KG1 (cell line): ENCODE results near the gene SVOP.

ENCODE experiments used
- DNase-seq: peaks from one replicate; lab custom pipeline; 2025; lab: John Stamatoyannopoulos, UW

SVOP gene

GRCh38 chr12:108977360-108977759 lies 43.5 kb downstream of the SVOP start:
- no peak for DNase-seq

DNA sequence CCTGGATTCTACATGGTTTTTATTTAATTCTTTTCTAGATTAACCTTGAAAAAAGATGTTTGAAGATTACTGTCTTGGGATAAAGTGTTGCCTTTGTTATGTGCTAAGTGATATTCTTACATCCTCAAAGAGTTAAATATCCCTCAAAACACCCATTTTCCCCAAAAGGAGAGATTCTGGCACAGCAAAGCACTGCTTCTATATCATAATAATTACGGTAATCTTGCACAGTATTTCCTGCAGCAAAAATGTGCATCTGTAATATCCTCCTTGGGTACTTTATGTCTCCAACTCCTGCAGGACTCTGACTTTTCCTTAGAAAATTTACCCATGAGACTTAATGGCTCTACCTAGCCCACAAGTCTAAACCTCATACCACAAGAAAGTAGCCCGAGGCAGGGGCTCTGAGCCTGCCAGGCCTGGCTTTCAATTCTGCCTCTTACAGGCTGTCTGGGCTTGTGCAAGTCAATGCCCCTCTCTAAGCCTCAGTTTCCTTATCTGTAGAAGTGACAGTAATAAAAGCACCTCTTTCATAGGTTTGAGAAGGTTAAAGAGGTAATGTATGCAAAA lies 45.8 kb downstream of the SVOP start:
- no peak for DNase-seq

GRCh38 chr12:108973629-108974152 lies 47.2 kb downstream of the SVOP start:
- DNase-seq: no peak

DNA sequence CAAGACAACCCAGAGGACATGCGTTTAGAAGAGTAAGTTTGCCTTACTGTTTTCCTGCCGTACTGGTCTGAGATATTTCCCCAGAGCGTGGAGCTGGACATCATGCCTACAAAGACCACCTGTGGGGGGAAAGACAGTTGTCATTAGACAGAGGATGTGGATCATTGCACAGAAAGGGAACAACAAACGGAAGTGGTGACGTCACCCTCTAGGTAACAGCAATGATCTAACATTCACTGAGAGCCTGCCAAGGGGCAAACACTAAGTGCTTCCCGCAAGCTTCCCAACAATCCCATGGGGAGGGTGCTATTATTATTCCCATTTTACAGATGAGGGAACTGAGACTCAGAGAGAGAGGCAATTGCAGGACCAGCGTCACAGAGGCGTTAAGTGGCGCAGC lies 48.5 kb downstream of the SVOP start:
- no peak for DNase-seq

DNA sequence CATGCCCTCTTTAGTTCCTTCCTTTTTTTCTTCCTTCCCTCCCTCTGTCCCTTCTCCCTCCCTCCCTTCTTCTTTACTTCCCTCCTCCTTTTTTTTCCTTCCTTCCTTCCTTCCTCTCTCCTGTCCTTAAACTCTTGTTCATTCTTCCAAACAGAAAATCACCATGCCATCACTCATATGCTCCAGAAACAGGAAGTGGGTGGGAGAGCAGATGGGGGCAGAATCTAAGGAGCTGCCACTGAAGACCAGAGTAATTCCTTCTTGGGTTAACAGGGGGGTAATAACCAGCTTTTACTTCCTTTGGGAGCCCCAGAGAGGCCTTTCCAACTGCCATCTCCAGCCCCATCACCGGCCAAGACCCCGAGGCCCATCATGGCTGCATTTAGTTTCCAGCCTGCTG lies 51.2 kb downstream of the SVOP start:
- no peak for DNase-seq

GRCh38 chr12:108967869-108968540 lies 52.9 kb downstream of the SVOP start:
- DNase-seq: no peak

DNA sequence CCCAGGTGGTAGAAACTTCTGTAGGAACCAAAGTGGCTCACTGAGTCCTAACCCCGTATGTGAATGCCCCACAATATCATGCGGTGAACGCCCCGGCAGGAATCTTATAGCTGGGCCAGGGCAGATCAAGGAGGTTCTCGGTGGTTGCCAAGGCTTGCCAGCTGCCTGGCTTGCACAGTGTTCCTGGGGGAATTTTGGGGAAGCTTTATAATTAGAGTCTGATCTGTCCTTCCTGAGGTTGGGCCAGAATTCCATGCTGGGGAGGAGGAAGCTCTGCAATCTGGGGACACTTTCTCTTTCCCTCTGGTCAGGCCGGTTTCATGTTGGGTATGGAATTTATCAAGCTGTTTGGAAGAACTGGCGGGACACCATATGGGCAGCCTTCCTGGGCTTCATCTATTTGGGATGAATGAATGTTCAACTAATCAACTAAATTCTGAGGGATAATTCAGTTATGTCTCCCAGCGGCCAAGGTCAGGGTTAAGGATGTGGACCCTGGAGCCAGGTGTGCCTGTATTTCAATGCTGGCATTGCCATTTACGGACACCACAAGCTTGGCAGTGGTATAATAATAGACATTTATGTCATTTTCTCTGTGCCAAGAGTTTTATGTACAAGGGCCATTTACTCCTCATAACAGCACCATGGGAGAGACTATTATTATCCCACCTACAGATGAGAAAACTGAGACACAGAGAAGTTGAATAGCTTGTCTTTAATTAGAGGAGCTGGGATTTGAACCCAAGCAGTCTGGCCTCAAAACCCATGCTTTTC lies 54.3 kb downstream of the SVOP start:
- DNase-seq: no peak

GRCh38 chr12:108965886-108966285 lies 55.0 kb downstream of the SVOP start:
- DNase-seq: no peak

GRCh38 chr12:108964371-108965352 lies 56.2 kb downstream of the SVOP start:
- no peak for DNase-seq

DNA sequence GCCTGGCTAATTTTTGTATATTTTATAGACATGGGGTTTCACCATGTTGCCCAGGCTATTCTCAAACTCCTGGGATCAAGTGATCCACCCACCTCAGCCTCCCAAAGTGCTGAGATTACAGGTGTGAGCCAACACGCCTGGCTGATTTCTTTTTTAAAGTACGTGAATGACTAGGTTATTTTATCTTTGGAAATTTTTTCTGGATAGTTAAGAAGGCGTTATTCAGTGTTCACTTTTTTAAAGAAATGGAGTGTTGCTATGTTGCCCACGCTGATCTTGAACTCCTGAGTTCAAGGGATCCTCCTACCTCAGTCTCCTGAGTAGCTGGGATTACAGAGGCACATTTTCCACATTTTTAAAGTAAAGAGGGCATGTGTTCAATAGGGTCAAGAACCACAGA lies 58.6 kb downstream of the SVOP start:
- DNase-seq: no peak

GRCh38 chr12:108959748-108960655 lies 60.9 kb downstream of the SVOP start:
- no peak for DNase-seq

DNA sequence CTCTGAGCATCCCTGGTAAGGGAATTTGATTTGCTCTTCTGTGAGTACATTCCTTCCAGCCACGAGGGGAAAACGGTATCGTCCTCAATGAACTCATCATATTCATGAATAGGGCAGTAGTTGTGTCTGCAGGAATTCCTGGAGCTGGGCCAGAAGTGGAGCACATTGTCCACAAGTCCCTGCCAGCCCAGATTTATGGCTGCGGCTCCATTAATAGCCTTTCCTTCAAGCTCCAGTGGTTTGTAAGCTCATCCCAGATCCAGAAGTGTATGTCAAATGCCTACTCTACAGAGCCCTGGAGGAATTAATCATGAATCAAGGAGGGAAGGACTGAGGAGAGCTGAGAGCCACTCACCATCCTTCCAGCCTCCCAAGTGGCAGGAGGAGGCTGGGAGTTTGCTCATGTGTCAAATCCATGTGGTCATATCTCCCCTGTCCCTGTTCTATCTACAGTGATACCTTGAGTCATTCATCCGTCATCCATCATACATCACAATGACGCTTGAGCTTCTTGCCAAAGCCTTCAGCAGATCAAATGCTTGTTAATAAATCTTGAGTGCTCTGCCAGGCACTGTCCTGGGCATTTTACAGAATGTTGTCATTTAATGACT lies 65.5 kb downstream of the SVOP start:
- DNase-seq: no peak

DNA sequence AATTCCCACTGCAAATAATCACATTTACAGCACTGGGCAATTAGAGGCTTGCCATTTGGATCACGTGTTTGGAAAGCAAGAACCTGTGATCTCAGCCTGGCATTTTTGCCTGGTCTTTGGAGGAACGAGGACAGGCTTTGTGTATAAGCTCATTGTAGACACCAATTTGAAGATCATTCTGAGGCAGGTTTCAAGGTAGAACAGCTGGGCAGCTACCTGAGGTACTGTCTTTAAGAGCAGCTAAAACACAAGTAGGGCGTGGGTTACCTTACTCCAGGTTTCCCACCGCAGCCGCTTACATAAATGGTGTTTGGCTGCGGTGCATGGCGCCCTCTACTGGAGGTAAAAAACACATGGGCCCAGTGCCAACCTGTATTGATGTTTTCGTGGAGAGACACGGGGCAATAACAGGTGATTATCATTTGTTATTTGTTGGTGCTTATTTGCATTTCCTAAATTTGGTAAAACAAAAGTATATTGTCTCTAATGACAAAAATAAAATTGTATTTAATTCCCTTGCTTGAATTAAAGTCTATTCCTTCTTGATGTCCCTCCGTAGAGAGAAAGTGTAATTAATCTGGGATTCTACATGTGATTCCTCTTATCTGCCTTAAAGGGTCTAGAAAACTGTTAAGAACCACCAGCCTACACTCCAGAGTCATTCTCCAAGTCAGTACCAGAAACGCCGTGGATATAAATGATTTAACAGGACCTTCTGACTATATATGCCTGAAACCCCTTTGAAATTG lies 69.7 kb downstream of the SVOP start:
- DNase-seq: peak; percentile 57

GRCh38 chr12:108949976-108950375 lies 70.9 kb downstream of the SVOP start:
- DNase-seq: no peak

DNA sequence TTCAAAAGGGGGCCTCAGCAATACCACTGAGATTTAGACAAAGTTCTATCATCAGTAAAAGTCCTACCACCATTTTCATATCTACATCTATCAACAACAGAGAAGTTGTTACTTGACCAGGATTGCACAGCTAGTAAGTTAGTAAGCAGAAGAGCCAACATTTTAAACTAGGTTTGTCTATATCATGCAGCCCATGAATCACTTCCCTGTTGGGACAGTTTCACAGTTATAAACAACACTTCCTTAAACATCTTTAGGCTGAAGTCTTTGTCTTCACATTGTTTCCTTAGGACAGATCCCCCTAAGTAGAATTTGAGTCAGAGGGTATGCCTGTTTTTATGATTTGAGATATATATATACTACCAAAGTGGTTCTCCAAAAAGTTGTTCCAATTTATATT lies 72.5 kb downstream of the SVOP start:
- DNase-seq: no peak

GRCh38 chr12:108947097-108947496 lies 73.8 kb downstream of the SVOP start:
- DNase-seq: no peak

- DNase-seq: no peak
Observed at GRCh38 chr12:108940138-108940537, 80.7 kb downstream of the SVOP start.

GRCh38 chr12:108939594-108939993 lies 81.3 kb downstream of the SVOP start:
- no peak for DNase-seq

GRCh38 chr12:108938247-108938924 lies 82.5 kb downstream of the SVOP start:
- DNase-seq: no peak
